Lung (tissue), 12 donors: Measurements from ENCODE around the gene SAYSD1. TPM values are rescaled to one million over a fixed set of nuclear protein-coding genes. Genes with fewer than 3 reads are reported as not detected.
A peak's percentile ranks its signal among the peaks of the same experiment; 100 is the strongest.

Experiments used
- ATAC-seq: fragments of 200-7000 bp; cut with Tn5 transposase; one replicate; pipeline ENCODE4 v1.9.1; 2020; ENCODE audit warnings: moderate number of reproducible peaks; ENCODE audit not compliant: insufficient read depth, low FRiP score
- DNase-seq, 3 donors: peaks; one replicate each; pipeline ENCODE4 v3.0.0-alpha.2; 2013 to 2017
- H3K27ac ChIP-seq, 2 donors: one replicate each; pipeline ENCODE4 v1.5.1; 2013; ENCODE audit warnings: mild to moderate bottlenecking in 2 of 2, moderate library complexity in 2 of 2, control low read depth in 1 of 2, inconsistent platforms in 1 of 2, low read depth in 1 of 2, low read length in 1 of 2
- H3K27me3 ChIP-seq, 3 donors: one replicate each; pipeline ENCODE4 v1.5.1; 2013; ENCODE audit warnings: low read length in 2 of 3; ENCODE audit not compliant: control insufficient read depth in 3 of 3, insufficient read depth in 3 of 3
- H3K36me3 ChIP-seq, 4 donors: one replicate each; pipeline ENCODE4 v1.5.1; 2013; ENCODE audit warnings: low read length in 4 of 4, mild to moderate bottlenecking in 1 of 4, moderate library complexity in 1 of 4; ENCODE audit not compliant: control insufficient read depth in 4 of 4, insufficient read depth in 4 of 4
- H3K4me1 ChIP-seq, 5 donors: one replicate each; pipeline ENCODE4 v1.5.1; 2013; ENCODE audit warnings: low read length in 5 of 5, mild to moderate bottlenecking in 2 of 5, moderate library complexity in 1 of 5; ENCODE audit not compliant: control insufficient read depth in 5 of 5, insufficient read depth in 5 of 5
- H3K4me3 ChIP-seq: one replicate; pipeline ENCODE4 v1.5.1; 2013; ENCODE audit warnings: mild to moderate bottlenecking, control low read depth, moderate library complexity
- H3K9ac ChIP-seq, 2 donors: one replicate each; pipeline ENCODE4 v1.5.1; 2013; ENCODE audit warnings: low read length in 2 of 2, control low read depth in 1 of 2; ENCODE audit not compliant: insufficient read depth in 1 of 2
- H3K9me3 ChIP-seq, 4 donors: one replicate each; pipeline ENCODE4 v1.5.1; 2013; ENCODE audit warnings: low read length in 3 of 4, mild to moderate bottlenecking in 1 of 4, moderate library complexity in 1 of 4; ENCODE audit not compliant: control insufficient read depth in 4 of 4, insufficient read depth in 3 of 4
- CTCF ChIP-seq: IDR thresholded peaks from 2 replicates; pipeline ENCODE4 v1.5.1; 2012; ENCODE audit warnings: mild to moderate bottlenecking; ENCODE audit errors: control extremely low read depth, extremely low read depth
- WGBS, 2 donors: extraction: QIAGEN DNeasy Blood & Tissue Kit; methylation state at CpG; one replicate each; pipeline ENCODE4 v1.1.7; 2013; 5-methylcytosine and 5-hydroxymethylcytosine counted together
- polyA plus RNA-seq, 2 donors: library from polyadenylated mRNA; stranded (reverse); fragments of 200-250 nt; gene quantifications; one replicate each; pipeline ENCODE4 v1.2.1, GENCODE V29; 2013
- total RNA-seq, 2 donors: library from RNA; depleted of rRNA in 1 of 2; stranded (reverse); fragments of >200 nt in 1 of 2; gene quantifications; one replicate each; pipeline ENCODE4 v1.2.1, GENCODE V29; 2014 to 2021
- donor health status: control.
- donor health status: control.
- donor health status: Bipolar disorder and iron deficiency.
- donor health status: healthy.
- donor health status: DM: yes; HTN: yes; CAD: no.

The SAYSD1 gene
- total and polyA plus RNA-seq, 4 donors: 9.8 to 17.8 (median 16.5) TPM

GRCh38 chr6:39084506-39084905 lies 30.5 kb downstream of the SAYSD1 start:
- 78 to 87% methylated on average over 6 to 7 of the region's 7 CpGs for WGBS, 2 donors
- Histone ChIP-seq H3K27ac (no peak overlapping the region), H3K36me3 (no peaks in the 10 kb centered on the region), H3K9me3 (peaks cover 0 to 2% (median 0%) of the 10 kb centered on the region in 4 donors), H3K4me1 (peaks cover 2 to 43% (median 7%) of the 10 kb centered on the region in 5 donors), H3K9ac (no peak overlapping the region), H3K4me3 (no peak overlapping the region), H3K27me3 (no peaks in the 10 kb centered on the region)
- DNase-seq (peak in 1 of 3 donors; percentile 28), ATAC-seq (no peak)
- no peak for TF ChIP-seq CTCF

- no peak for TF ChIP-seq CTCF
- Histone ChIP-seq H3K9me3 (no peaks in the 10 kb centered on the region), H3K9ac (no peak overlapping the region), H3K36me3 (no peaks in the 10 kb centered on the region), H3K4me1 (peaks cover 0 to 31% (median 0%) of the 10 kb centered on the region in 5 donors), H3K4me3 (no peak overlapping the region), H3K27ac (no peak overlapping the region), H3K27me3 (no peaks in the 10 kb centered on the region)
- DNase-seq (no peak), ATAC-seq (no peak)
- WGBS, 2 donors: 57 to 62% methylated on average over 2 of the region's 2 CpGs
Observed at GRCh38 chr6:39083231-39083634, 31.8 kb downstream of the SAYSD1 start.

GRCh38 chr6:39082310-39082709 lies 32.7 kb downstream of the SAYSD1 start:
- ATAC-seq (no peak), DNase-seq (no peak)
- WGBS, 2 donors: 71 to 83% methylated on average over 8 of the region's 8 CpGs
- H3K9ac ChIP-seq: no peak overlapping the region
- no peak overlapping the region for H3K4me3 ChIP-seq
- H3K4me1 ChIP-seq: peaks cover 0 to 22% (median 0%) of the 10 kb centered on the region in 5 donors
- no peaks in the 10 kb centered on the region for H3K36me3 ChIP-seq
- no peak for TF ChIP-seq CTCF
- H3K27ac ChIP-seq: no peak overlapping the region
- no peaks in the 10 kb centered on the region for H3K27me3 ChIP-seq
- H3K9me3 ChIP-seq: no peaks in the 10 kb centered on the region

GRCh38 chr6:39080246-39080875 lies 34.6 kb downstream of the SAYSD1 start:
- 84 to 89% methylated on average over 5 of the region's 5 CpGs for whole genome bisulfite sequencing, 2 donors
- no peak for ATAC-seq
- H3K9ac ChIP-seq: no peak overlapping the region
- H3K9me3 ChIP-seq: no peaks in the 10 kb centered on the region
- no peaks in the 10 kb centered on the region for H3K27me3 ChIP-seq
- H3K4me1 ChIP-seq: peaks cover 0 to 11% (median 0%) of the 10 kb centered on the region in 5 donors
- no peak for DNase-seq
- no peak for TF ChIP-seq CTCF
- no peak overlapping the region for H3K27ac ChIP-seq
- H3K4me3 ChIP-seq: no peak overlapping the region
- no peaks in the 10 kb centered on the region for H3K36me3 ChIP-seq
